Activated CD4-positive, alpha-beta T cell treated with anti-CD3 and anti-CD28 coated beads, Interleukin-2, amount 10 ng/mL, durations not matched to agents 24 days and 14 days (primary cell): Measurements from ENCODE around the gene YARS2. TPM values are rescaled to one million over a fixed set of nuclear protein-coding genes. Genes with fewer than 3 reads are reported as not detected.
"Not testable (repeated sequence)": the region's sequence is repeated elsewhere in the genome, so short reads cannot be mapped to it uniquely, and the experiment has no call there.

Source experiments
- DNase-seq: peaks from one replicate; pipeline ENCODE4 v3.0.0; 2022
- H3K27ac Mint-ChIP-seq: one replicate; pipeline ENCODE4 v1.8.0; 2022; ENCODE audit warnings: mild to moderate bottlenecking, mixed read lengths
- H3K27me3 Mint-ChIP-seq: one replicate; pipeline ENCODE4 v1.8.0; 2022; ENCODE audit warnings: mixed read lengths
- H3K36me3 Mint-ChIP-seq: one replicate; pipeline ENCODE4 v1.8.0; 2022; ENCODE audit warnings: low read depth, mild to moderate bottlenecking, mixed read lengths
- H3K4me1 Mint-ChIP-seq: one replicate; pipeline ENCODE4 v1.8.0; 2021; ENCODE audit warnings: mixed read lengths
- H3K4me3 Mint-ChIP-seq: one replicate; pipeline ENCODE4 v1.8.0; 2022; ENCODE audit warnings: mild to moderate bottlenecking, moderate library complexity, mixed read lengths
- H3K9me3 Mint-ChIP-seq: one replicate; pipeline ENCODE4 v1.8.0; 2021; ENCODE audit warnings: mixed read lengths
- intact Hi-C: fragments of 100-400 bp; cut with micrococcal nuclease; formaldehyde crosslinking; loops from one replicate; pipeline ENCODE4 v1.15.1; 2023
- total RNA-seq: library from RNA; stranded (reverse); gene quantifications from 2 replicates; pipeline ENCODE4 v1.2.3, GENCODE V29; 2022

Gene YARS2
- total RNA-seq, 1 donor from 2014 or later = 33.0 TPM

GRCh38 chr12:32734952-32735351 is 20.7 kb downstream of the YARS2 start:
- no peak for DNase-seq
- no peaks in the 10 kb centered on the region for H3K27me3 Mint-ChIP-seq
- H3K4me3 Mint-ChIP-seq = no peak overlapping the region
- intact Hi-C loops = no loop called here
- no peaks in the 10 kb centered on the region for H3K9me3 Mint-ChIP-seq
- no peak overlapping the region for H3K27ac Mint-ChIP-seq
- H3K4me1 Mint-ChIP-seq = peaks cover 2% of the 10 kb centered on the region
- peaks cover 35% of the 10 kb centered on the region for H3K36me3 Mint-ChIP-seq

- intact Hi-C loops = no loop called here
- H3K27ac Mint-ChIP-seq = no peak overlapping the region
- DNase-seq = no peak
- peaks cover 2% of the 10 kb centered on the region for H3K4me1 Mint-ChIP-seq
- no peaks in the 10 kb centered on the region for H3K9me3 Mint-ChIP-seq
- H3K4me3 Mint-ChIP-seq = no peak overlapping the region
- H3K27me3 Mint-ChIP-seq = no peaks in the 10 kb centered on the region
- peaks cover 36% of the 10 kb centered on the region for H3K36me3 Mint-ChIP-seq
Measured at GRCh38 chr12:32727237-32727636, 28.5 kb downstream of the YARS2 start.

- Mint-ChIP-seq H3K4me1 (peaks cover 2% of the 10 kb centered on the region), H3K9me3 (no peaks in the 10 kb centered on the region), H3K4me3 (no peak overlapping the region), H3K36me3 (peaks cover 37% of the 10 kb centered on the region), H3K27me3 (no peaks in the 10 kb centered on the region), H3K27ac (no peak overlapping the region)
- no peak for DNase-seq
- intact Hi-C loops = no loop called here
Measured at GRCh38 chr12:32726286-32726685, 29.4 kb downstream of the YARS2 start.

GRCh38 chr12:32725308-32725707 is 30.4 kb downstream of the YARS2 start:
- H3K9me3 Mint-ChIP-seq, H3K4me3 Mint-ChIP-seq, DNase-seq, H3K27me3 Mint-ChIP-seq, H3K4me1 Mint-ChIP-seq, H3K27ac Mint-ChIP-seq, intact Hi-C loops: not testable (repeated sequence)
- H3K36me3 Mint-ChIP-seq = peaks cover 43% of the 10 kb centered on the region

DNA sequence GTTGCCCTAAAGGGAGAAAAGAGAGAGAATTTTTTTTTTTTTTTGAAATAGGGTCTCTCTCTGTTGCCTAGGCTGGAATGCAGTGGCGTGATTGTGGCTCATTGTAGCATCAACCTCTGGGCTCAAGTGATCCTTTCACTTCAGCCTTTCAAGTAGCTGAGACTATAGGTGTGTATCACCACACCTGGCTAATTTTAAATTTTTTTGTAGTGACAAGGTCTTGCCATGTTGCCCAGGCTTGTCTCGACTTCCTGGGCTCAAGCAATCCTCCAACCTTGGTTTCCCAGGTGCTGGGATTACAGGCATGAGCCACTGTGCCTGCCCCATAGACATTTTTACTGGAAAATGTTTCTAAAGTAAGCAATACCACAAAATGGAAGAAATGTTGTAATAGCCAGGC is 36.8 kb downstream of the YARS2 start:
- no peak overlapping the region for H3K27ac Mint-ChIP-seq
- intact Hi-C loops = no loop called here
- no peaks in the 10 kb centered on the region for H3K9me3 Mint-ChIP-seq
- H3K4me3 Mint-ChIP-seq = no peak overlapping the region
- H3K4me1 Mint-ChIP-seq = no peaks in the 10 kb centered on the region
- H3K27me3 Mint-ChIP-seq = no peaks in the 10 kb centered on the region
- no peak for DNase-seq
- H3K36me3 Mint-ChIP-seq = peaks cover 35% of the 10 kb centered on the region

DNA sequence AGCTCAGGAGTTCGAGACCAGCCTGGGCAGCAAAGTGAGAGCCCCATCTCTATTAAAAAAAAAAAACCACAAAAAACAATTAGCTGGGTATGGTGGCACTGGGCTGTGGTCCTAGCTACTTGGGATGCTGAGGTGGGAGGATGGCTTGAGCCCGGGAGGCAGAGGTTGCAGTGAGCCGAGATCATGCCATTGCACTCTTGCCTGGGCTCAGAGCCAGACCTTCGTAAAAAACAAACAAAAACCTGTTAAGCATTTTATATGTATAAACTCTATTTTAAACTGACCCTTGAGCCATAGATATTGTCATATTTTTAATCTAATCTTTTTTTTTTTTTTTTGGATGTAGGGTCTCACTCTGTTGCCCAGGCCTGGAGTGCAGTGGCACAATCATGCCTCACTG is 40.9 kb downstream of the YARS2 start:
- intact Hi-C loops = no loop called here

GRCh38 chr12:32708926-32709325 is 46.8 kb downstream of the YARS2 start:
- no peak for DNase-seq
- Mint-ChIP-seq H3K27ac (no peak overlapping the region), H3K9me3 (no peaks in the 10 kb centered on the region), H3K4me1 (peaks cover 12% of the 10 kb centered on the region), H3K36me3 (peaks cover 28% of the 10 kb centered on the region), H3K27me3 (no peaks in the 10 kb centered on the region), H3K4me3 (no peak overlapping the region)
- intact Hi-C loops = no loop called here

More for the DNA sequence above, 40.9 kb downstream of the YARS2 start:
- Mint-ChIP-seq H3K36me3 (peaks cover 30% of the 10 kb centered on the region), H3K27me3 (no peaks in the 10 kb centered on the region), H3K4me3 (no peak overlapping the region), H3K9me3 (no peaks in the 10 kb centered on the region), H3K4me1 (no peaks in the 10 kb centered on the region), H3K27ac (no peak overlapping the region)
- no peak for DNase-seq

- intact Hi-C loops = no loop called here
- H3K4me1 Mint-ChIP-seq = peaks cover 18% of the 10 kb centered on the region
- H3K27ac Mint-ChIP-seq = peak overlapping the region; percentile 68
- H3K4me3 Mint-ChIP-seq = peak overlapping the region; percentile 45
- H3K9me3 Mint-ChIP-seq = no peaks in the 10 kb centered on the region
- H3K36me3 Mint-ChIP-seq = peaks cover 20% of the 10 kb centered on the region
- no peaks in the 10 kb centered on the region for H3K27me3 Mint-ChIP-seq
- DNase-seq = no peak
Measured at GRCh38 chr12:32706335-32707024, 49.2 kb downstream of the YARS2 start.

- no peak overlapping the region for H3K4me3 Mint-ChIP-seq
- no peak overlapping the region for H3K27ac Mint-ChIP-seq
- H3K4me1 Mint-ChIP-seq = peaks cover 18% of the 10 kb centered on the region
- H3K27me3 Mint-ChIP-seq = no peaks in the 10 kb centered on the region
- H3K36me3 Mint-ChIP-seq = peaks cover 17% of the 10 kb centered on the region
- no peaks in the 10 kb centered on the region for H3K9me3 Mint-ChIP-seq
- no peak for DNase-seq
- intact Hi-C loops = no loop called here
Measured at GRCh38 chr12:32705783-32706182, 49.9 kb downstream of the YARS2 start.

- intact Hi-C loops = no loop called here
Measured at GRCh38 chr12:32702946-32703345, 52.8 kb downstream of the YARS2 start.

DNA sequence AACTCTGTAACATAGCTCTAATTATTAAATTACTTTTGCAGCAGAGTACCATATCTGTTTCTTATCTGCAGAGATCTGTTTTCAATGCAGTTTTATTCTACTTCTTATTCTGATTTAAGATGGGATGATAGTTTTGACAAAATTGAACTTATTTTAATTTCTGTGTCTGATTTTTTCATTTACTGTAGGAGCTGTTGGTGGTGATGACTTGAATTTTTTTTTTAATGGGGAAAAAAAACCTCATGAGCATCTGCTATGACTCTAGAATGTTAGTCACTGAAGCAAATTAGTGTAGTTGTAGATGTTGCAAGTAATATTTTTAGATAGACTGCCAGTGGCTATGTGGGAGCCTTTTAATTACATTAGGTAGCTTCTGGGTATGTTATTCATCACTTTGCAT is 53.2 kb downstream of the YARS2 start:
- Mint-ChIP-seq H3K27me3 (no peaks in the 10 kb centered on the region), H3K27ac (no peak overlapping the region), H3K4me1 (peaks cover 17% of the 10 kb centered on the region), H3K9me3 (no peaks in the 10 kb centered on the region), H3K4me3 (no peak overlapping the region), H3K36me3 (peaks cover 11% of the 10 kb centered on the region)
- no peak for DNase-seq
- intact Hi-C loops = no loop called here

More at GRCh38 chr12:32702946-32703345, 52.8 kb downstream of the YARS2 start:
- peaks cover 18% of the 10 kb centered on the region for H3K4me1 Mint-ChIP-seq
- H3K36me3 Mint-ChIP-seq = peaks cover 11% of the 10 kb centered on the region
- H3K9me3 Mint-ChIP-seq = no peaks in the 10 kb centered on the region
- H3K4me3 Mint-ChIP-seq = no peak overlapping the region
- H3K27ac Mint-ChIP-seq = no peak overlapping the region
- DNase-seq = no peak
- no peaks in the 10 kb centered on the region for H3K27me3 Mint-ChIP-seq

GRCh38 chr12:32699437-32699836 is 56.3 kb downstream of the YARS2 start:
- DNase-seq, H3K27me3 Mint-ChIP-seq, H3K27ac Mint-ChIP-seq, H3K4me3 Mint-ChIP-seq, H3K9me3 Mint-ChIP-seq, intact Hi-C loops: not testable (repeated sequence)
- H3K36me3 Mint-ChIP-seq = peaks cover 27% of the 10 kb centered on the region
- H3K4me1 Mint-ChIP-seq = peaks cover 11% of the 10 kb centered on the region

DNA sequence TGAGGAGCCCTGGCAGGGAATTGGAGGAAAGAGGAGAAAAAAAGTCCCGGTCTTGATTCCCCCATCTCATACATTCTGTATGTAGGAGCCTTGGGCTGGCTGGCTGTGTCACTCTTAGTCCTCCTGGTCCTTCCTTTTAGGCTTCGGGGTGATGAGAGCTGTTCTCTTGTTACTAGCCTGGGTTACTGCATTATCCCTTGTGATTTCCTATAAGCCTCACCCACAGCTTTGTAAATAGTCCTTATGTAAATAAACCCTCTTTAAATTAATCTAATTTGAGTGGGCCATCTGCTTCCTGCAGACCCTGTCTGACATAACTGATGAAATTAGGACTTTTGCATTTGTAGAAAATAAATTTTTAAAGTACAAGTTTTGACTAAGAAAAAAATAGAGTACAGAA is 57.4 kb downstream of the YARS2 start:
- H3K27ac Mint-ChIP-seq = no peak overlapping the region
- peaks cover 17% of the 10 kb centered on the region for H3K4me1 Mint-ChIP-seq
- intact Hi-C loops = no loop called here
- no peak for DNase-seq
- no peak overlapping the region for H3K4me3 Mint-ChIP-seq
- peaks cover 31% of the 10 kb centered on the region for H3K36me3 Mint-ChIP-seq
- H3K9me3 Mint-ChIP-seq = no peaks in the 10 kb centered on the region
- H3K27me3 Mint-ChIP-seq = no peaks in the 10 kb centered on the region

DNA sequence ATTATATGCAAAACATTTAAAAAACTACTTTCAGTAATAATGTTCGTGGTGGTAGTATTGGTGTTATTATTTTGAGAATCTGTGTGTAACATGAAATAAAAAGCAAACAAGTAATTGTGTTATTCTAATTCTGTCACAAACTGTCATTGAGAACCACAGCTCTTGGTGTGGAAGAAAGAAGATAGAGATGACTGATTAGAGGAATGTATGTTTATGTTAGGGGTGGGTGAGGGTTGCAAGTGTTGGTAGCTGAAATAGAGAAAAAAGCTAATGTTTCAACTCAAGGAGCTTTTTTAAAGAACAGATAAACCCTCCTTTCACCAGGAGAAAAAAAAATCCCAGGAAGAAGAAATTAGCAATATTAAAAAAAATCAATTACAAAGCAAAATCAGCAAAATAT is 58.3 kb downstream of the YARS2 start:
- peaks cover 31% of the 10 kb centered on the region for H3K36me3 Mint-ChIP-seq
- intact Hi-C loops = no loop called here
- H3K27me3 Mint-ChIP-seq = no peaks in the 10 kb centered on the region
- H3K27ac Mint-ChIP-seq = no peak overlapping the region
- H3K4me1 Mint-ChIP-seq = peaks cover 19% of the 10 kb centered on the region
- H3K4me3 Mint-ChIP-seq = no peak overlapping the region
- no peaks in the 10 kb centered on the region for H3K9me3 Mint-ChIP-seq
- DNase-seq = no peak
